ENCODE results near the gene MMD. TPM values are rescaled to one million over a fixed set of nuclear protein-coding genes. Genes with fewer than 3 reads are reported as not detected.
"Not testable (repeated sequence)": the region's sequence is repeated elsewhere in the genome, so short reads cannot be mapped to it uniquely, and the experiment has no call there.

The MMD gene
- total RNA-seq, 1 donor from 2014 or later = 13.3 TPM

GRCh38 chr17:55395803-55396505, 25.7 kb downstream of the MMD start:
- DNase-seq (ENCODE audit: low read depth in 2 of 2) = no peak

GRCh38 chr17:55394357-55395021, 27.1 kb downstream of the MMD start:
- no peak for DNase-seq (ENCODE audit: low read depth in 2 of 2)

GRCh38 chr17:55391764-55392467, 29.7 kb downstream of the MMD start:
- DNase-seq (ENCODE audit: low read depth in 2 of 2) = no peak

GRCh38 chr17:55391244-55391757, 30.3 kb downstream of the MMD start:
- DNase-seq (ENCODE audit: low read depth in 2 of 2) = no peak

- DNase-seq (ENCODE audit: low read depth in 2 of 2) = no peak
Observed at GRCh38 chr17:55390364-55390977, 31.2 kb downstream of the MMD start.

- not testable (repeated sequence) for DNase-seq (ENCODE audit: low read depth in 2 of 2)
Observed at GRCh38 chr17:55389715-55390114, 31.9 kb downstream of the MMD start.

- DNase-seq (ENCODE audit: low read depth in 2 of 2) = no peak
Observed at GRCh38 chr17:55388842-55389241, 32.8 kb downstream of the MMD start.

GRCh38 chr17:55386796-55387332, 34.8 kb downstream of the MMD start:
- DNase-seq (ENCODE audit: low read depth in 2 of 2) = no peak

GRCh38 chr17:55384643-55385232, 36.9 kb downstream of the MMD start:
- no peak for DNase-seq (ENCODE audit: low read depth in 2 of 2)

- DNase-seq (ENCODE audit: low read depth in 2 of 2) = no peak
Observed at GRCh38 chr17:55383771-55384642, 37.6 kb downstream of the MMD start.

- no peak for DNase-seq (ENCODE audit: low read depth in 2 of 2)
Observed at GRCh38 chr17:55381017-55381770, 40.4 kb downstream of the MMD start.

GRCh38 chr17:55377671-55378275, 43.9 kb downstream of the MMD start:
- DNase-seq (ENCODE audit: low read depth in 2 of 2) = no peak

- no peak for DNase-seq (ENCODE audit: low read depth in 2 of 2)
Observed at GRCh38 chr17:55368706-55369105, 52.9 kb downstream of the MMD start.

- DNase-seq (ENCODE audit: low read depth in 2 of 2) = no peak
Observed at GRCh38 chr17:55366020-55366481, 55.6 kb downstream of the MMD start.

GRCh38 chr17:55363033-55363432, 58.6 kb downstream of the MMD start:
- no peak for DNase-seq (ENCODE audit: low read depth in 2 of 2)

- DNase-seq (ENCODE audit: low read depth in 2 of 2) = no peak
Observed at GRCh38 chr17:55360971-55361370, 60.7 kb downstream of the MMD start.

- peak; percentile 71 to 75 for DNase-seq (ENCODE audit: low read depth in 2 of 2)
Observed at GRCh38 chr17:55356434-55357328, 65.0 kb downstream of the MMD start.

GRCh38 chr17:55354941-55355340, 66.7 kb downstream of the MMD start:
- no peak for DNase-seq (ENCODE audit: low read depth in 2 of 2)
